K562 (cell line): ENCODE data around the gene MAP3K15. TPM values are rescaled to one million over a fixed set of nuclear protein-coding genes. Genes with fewer than 3 reads are reported as not detected.

ENCODE experiments used
- ARNT ChIP-seq, 2 experiments: fragments of 450-650 bp; IDR thresholded peaks; 2 replicates each; pipeline ENCODE4 v1.6.1; 2016; ENCODE audit warnings: mild to moderate bottlenecking in 1 of 2
- GATAD2A ChIP-seq: fragments of 450-650 bp; IDR thresholded peaks from 2 replicates; pipeline ENCODE4 v1.6.1; 2017
- NCOA1 ChIP-seq: fragments of 450-650 bp; IDR thresholded peaks from 2 replicates; pipeline ENCODE4 v1.6.1; 2016; ENCODE audit warnings: low read depth
- POLR2G ChIP-seq: fragments of 200-400 bp; formaldehyde crosslinking; IDR thresholded peaks from 2 replicates; pipeline ENCODE4 v1.6.1; 2017; ENCODE audit warnings: low read depth, mild to moderate bottlenecking, antibody characterized with exemption, low read length, moderate library complexity
- SIRT6 ChIP-seq: IDR thresholded peaks from one replicate; pipeline ENCODE4 v1.6.1; 2012; ENCODE audit warnings: low read depth, mild to moderate bottlenecking, control low read depth, inconsistent platforms, low read length, moderate library complexity
- TBP ChIP-seq: optimal IDR thresholded peaks from 2 replicates; pipeline ENCODE3; 2011; ENCODE audit warnings: low read depth, low read length, improper control_type of control experiment
- WHSC1 ChIP-seq: IDR thresholded peaks from one replicate; pipeline ENCODE4 v1.6.1; 2012; ENCODE audit warnings: low read length, control low read depth, inconsistent platforms
- ZBTB7A ChIP-seq: IDR thresholded peaks from 2 replicates; pipeline ENCODE4 v1.6.1; 2011; ENCODE audit warnings: low read depth, mild to moderate bottlenecking, low read length, moderate library complexity, borderline replicate concordance; ENCODE audit not compliant: control insufficient read depth
- ZKSCAN3 ChIP-seq: fragments of 250-450 bp; sonication (Bioruptor Pico); IDR thresholded peaks from 2 replicates; pipeline ENCODE4 v1.4.0; 2020
- ZNF143 ChIP-seq: sonication (generic); formaldehyde crosslinking; IDR thresholded peaks from 2 replicates; pipeline ENCODE4 v1.9.0; 2022; ENCODE audit warnings: mild to moderate bottlenecking, missing genetic modification reagents
- ZNF224 ChIP-seq: sonication (generic); formaldehyde crosslinking; IDR thresholded peaks from 2 replicates; pipeline ENCODE4 v1.8.0; 2022; ENCODE audit warnings: mild to moderate bottlenecking, missing genetic modification reagents
- ZNF57 ChIP-seq: fragments of 450-650 bp; formaldehyde crosslinking; IDR thresholded peaks from 2 replicates; pipeline ENCODE4 v1.4.0; 2020; ENCODE audit warnings: mild to moderate bottlenecking, moderate library complexity
- polyA plus RNA-seq, 8 experiments: library from polyadenylated mRNA; depleted of rRNA in 4 of 8; stranded (reverse) in 5 of 8; unstranded in 3 of 8; fragments of >200 nt; fragmentation: Nextera tagmentation in 2 of 8; fragmentation: Illumina TruSeq in 1 of 8; extraction: Ambion mirVana in 2 of 8; extraction: Trizol in 1 of 8; gene quantifications; 2 replicates each; pipeline versions ENCODE4 v1.2.1 to v1.2.3, GENCODE V29; 2011 to 2014; ENCODE audit warnings: inconsistent platforms in 1 of 8, missing spikeins in 1 of 8
- total RNA-seq, 7 experiments: library from RNA; depleted of rRNA in 6 of 7; stranded (reverse); fragments of >200 nt in 6 of 7; fragmentation: Illumina TruSeq in 2 of 7; extraction: Trizol in 2 of 7; gene quantifications; 2 replicates each; pipeline versions ENCODE4 v1.2.1 to v1.2.3, GENCODE V29; 2011 to 2021; ENCODE audit warnings: low replicate concordance in 1 of 7
- TF ChIP-seq, protein P1 (sequence below): fragments of 200-800 bp; sonication (Bioruptor generic); IDR thresholded peaks from 2 replicates; pipeline ENCODE4 v1.6.1; 2017; ENCODE audit warnings: missing genetic modification characterization, missing compliant biosample characterization
- TF ChIP-seq, protein P2 (sequence below): fragments of 250-450 bp; sonication (Bioruptor Pico); IDR thresholded peaks from 2 replicates; pipeline ENCODE4 v1.8.0; 2021; ENCODE audit warnings: mild to moderate bottlenecking, moderate library complexity

The MAP3K15 gene
- total and polyA plus RNA-seq, 9 of the 15 experiments (the other 6 are each of a cell fraction or from before 2014, with no cell fraction given): 0.03 to 0.29 (median 0.14) TPM; not detected in 5

DNA sequence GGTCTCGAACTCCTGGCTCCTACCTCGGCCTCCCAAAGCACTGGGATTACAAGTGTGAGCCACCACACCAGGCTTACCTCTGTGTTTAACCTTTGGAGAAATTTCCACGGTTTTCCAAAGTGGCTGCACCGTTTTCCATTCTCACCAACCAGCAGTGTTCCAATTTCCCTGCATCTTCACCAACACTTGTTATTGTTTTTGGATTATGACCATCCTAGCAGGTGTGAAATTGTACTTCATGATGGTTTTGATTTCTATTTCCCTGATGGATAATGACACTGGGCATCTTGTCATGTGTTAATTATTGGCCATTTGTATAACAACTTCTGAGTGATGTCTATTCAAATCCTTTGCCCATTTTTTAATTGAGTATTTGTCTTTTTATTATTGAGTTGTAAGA is 2.7 kb upstream of the MAP3K15 start (continued):
- TF ChIP-seq, protein P1, sequence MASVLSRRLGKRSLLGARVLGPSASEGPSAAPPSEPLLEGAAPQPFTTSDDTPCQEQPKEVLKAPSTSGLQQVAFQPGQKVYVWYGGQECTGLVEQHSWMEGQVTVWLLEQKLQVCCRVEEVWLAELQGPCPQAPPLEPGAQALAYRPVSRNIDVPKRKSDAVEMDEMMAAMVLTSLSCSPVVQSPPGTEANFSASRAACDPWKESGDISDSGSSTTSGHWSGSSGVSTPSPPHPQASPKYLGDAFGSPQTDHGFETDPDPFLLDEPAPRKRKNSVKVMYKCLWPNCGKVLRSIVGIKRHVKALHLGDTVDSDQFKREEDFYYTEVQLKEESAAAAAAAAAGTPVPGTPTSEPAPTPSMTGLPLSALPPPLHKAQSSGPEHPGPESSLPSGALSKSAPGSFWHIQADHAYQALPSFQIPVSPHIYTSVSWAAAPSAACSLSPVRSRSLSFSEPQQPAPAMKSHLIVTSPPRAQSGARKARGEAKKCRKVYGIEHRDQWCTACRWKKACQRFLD (CRISPR knock-in tag): no peak
- TF ChIP-seq ZBTB7A (no peak), ZNF143 (no peak), SIRT6 (no peak), GATAD2A (no peak), ZNF224 (CRISPR knock-in tag) (no peak), NCOA1 (no peak), ARNT (IDR thresholded peaks at IDR 0.05) (no peak), TBP (no peak), ZNF57 (CRISPR knock-in tag) (no peak), ZKSCAN3 (CRISPR knock-in tag) (no peak), WHSC1 (no peak), POLR2G (no peak)
- TF ChIP-seq, protein P2, sequence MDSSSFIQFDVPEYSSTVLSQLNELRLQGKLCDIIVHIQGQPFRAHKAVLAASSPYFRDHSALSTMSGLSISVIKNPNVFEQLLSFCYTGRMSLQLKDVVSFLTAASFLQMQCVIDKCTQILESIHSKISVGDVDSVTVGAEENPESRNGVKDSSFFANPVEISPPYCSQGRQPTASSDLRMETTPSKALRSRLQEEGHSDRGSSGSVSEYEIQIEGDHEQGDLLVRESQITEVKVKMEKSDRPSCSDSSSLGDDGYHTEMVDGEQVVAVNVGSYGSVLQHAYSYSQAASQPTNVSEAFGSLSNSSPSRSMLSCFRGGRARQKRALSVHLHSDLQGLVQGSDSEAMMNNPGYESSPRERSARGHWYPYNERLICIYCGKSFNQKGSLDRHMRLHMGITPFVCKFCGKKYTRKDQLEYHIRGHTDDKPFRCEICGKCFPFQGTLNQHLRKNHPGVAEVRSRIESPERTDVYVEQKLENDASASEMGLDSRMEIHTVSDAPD (CRISPR knock-in tag): no peak
